Kidney tubule cell (primary cell): ENCODE measurements around the gene KCNMB3.
A peak's percentile ranks its signal among the peaks of the same experiment; 100 is the strongest.
"Not testable (repeated sequence)": the region's sequence is repeated elsewhere in the genome, so short reads cannot be mapped to it uniquely, and the experiment has no call there.

ENCODE experiments used
- DNase-seq: peaks from one replicate; pipeline ENCODE4 v3.0.0-alpha.2; 2018; ENCODE audit warnings: low spot score

Gene KCNMB3

GRCh38 chr3:179264449-179264848 is 13.5 kb upstream of the KCNMB3 start:
- DNase-seq = no peak

GRCh38 chr3:179263134-179263533 is 12.2 kb upstream of the KCNMB3 start:
- no peak for DNase-seq

- peak; percentile 74 for DNase-seq
Observed at GRCh38 chr3:179260949-179261765, 10.2 kb upstream of the KCNMB3 start.

- not testable (repeated sequence) for DNase-seq
Observed at GRCh38 chr3:179259959-179260756, 9.2 kb upstream of the KCNMB3 start.

GRCh38 chr3:179258820-179259219 is 7.9 kb upstream of the KCNMB3 start:
- no peak for DNase-seq

- DNase-seq = not testable (repeated sequence)
Observed at GRCh38 chr3:179257742-179258141, 6.8 kb upstream of the KCNMB3 start.

- DNase-seq = no peak
Observed at GRCh38 chr3:179256813-179257212, 5.9 kb upstream of the KCNMB3 start.

- peak; percentile 16 for DNase-seq
Observed at GRCh38 chr3:179247289-179248015, 3.5 kb downstream of the KCNMB3 start.

GRCh38 chr3:179244878-179245277 is 6.0 kb downstream of the KCNMB3 start:
- DNase-seq = peak; percentile 42

- DNase-seq = not testable (repeated sequence)
Observed at GRCh38 chr3:179242859-179243258, 8.1 kb downstream of the KCNMB3 start.

- not testable (repeated sequence) for DNase-seq
Observed at GRCh38 chr3:179240299-179240698, 10.6 kb downstream of the KCNMB3 start.

- DNase-seq = no peak
Observed at GRCh38 chr3:179236669-179237301, 14.1 kb downstream of the KCNMB3 start.

- DNase-seq = no peak
Observed at GRCh38 chr3:179234199-179234598, 16.7 kb downstream of the KCNMB3 start.

- no peak for DNase-seq
Observed at GRCh38 chr3:179233043-179233442, 17.9 kb downstream of the KCNMB3 start.

- DNase-seq = no peak
Observed at GRCh38 chr3:179229177-179229576, 21.7 kb downstream of the KCNMB3 start.

- peak; percentile 60 for DNase-seq
Observed at GRCh38 chr3:179227349-179227748, 23.6 kb downstream of the KCNMB3 start.

- no peak for DNase-seq
Observed at GRCh38 chr3:179224584-179224983, 26.3 kb downstream of the KCNMB3 start.

- DNase-seq = no peak
Observed at GRCh38 chr3:179223548-179223947, 27.4 kb downstream of the KCNMB3 start.

- not testable (repeated sequence) for DNase-seq
Observed at GRCh38 chr3:179218213-179218612, 32.7 kb downstream of the KCNMB3 start.

GRCh38 chr3:179215550-179215949 is 35.4 kb downstream of the KCNMB3 start:
- DNase-seq = not testable (repeated sequence)

- no peak for DNase-seq
Observed at GRCh38 chr3:179200790-179201189, 50.1 kb downstream of the KCNMB3 start.

GRCh38 chr3:179196700-179197099 is 54.2 kb downstream of the KCNMB3 start:
- DNase-seq = no peak
